Lower lobe of right lung (tissue), 2 donors: ENCODE results near the gene TRPM6. TPM values are rescaled to one million over a fixed set of nuclear protein-coding genes. Genes with fewer than 3 reads are reported as not detected.

Experiments
- ATAC-seq, 2 donors: fragments of 200-7000 bp; cut with Tn5 transposase; one replicate each; pipeline ENCODE4 v1.9.1; 2020 to 2022; ENCODE audit warnings: mild to moderate bottlenecking in 2 of 2, moderate library complexity in 2 of 2
- DNase-seq: peaks from one replicate; pipeline ENCODE4 v3.0.0-alpha.2; 2020
- H3K27ac ChIP-seq: fragments of 200-600 bp; one replicate; pipeline ENCODE4 v1.8.0; 2022
- H3K27me3 ChIP-seq: fragments of 200-600 bp; one replicate; pipeline ENCODE4 v1.8.0; 2022; ENCODE audit warnings: low read depth
- H3K36me3 ChIP-seq: fragments of 200-600 bp; one replicate; pipeline ENCODE4 v1.8.0; 2022; ENCODE audit warnings: mild to moderate bottlenecking
- H3K4me1 ChIP-seq: fragments of 200-600 bp; one replicate; pipeline ENCODE4 v1.8.0; 2022
- H3K4me3 ChIP-seq: fragments of 200-600 bp; one replicate; pipeline ENCODE4 v1.8.0; 2022; ENCODE audit warnings: mild to moderate bottlenecking
- H3K9me3 ChIP-seq: fragments of 200-600 bp; one replicate; pipeline ENCODE4 v1.8.0; 2022
- CTCF ChIP-seq: fragments of 200-600 bp; IDR thresholded peaks from one replicate; pipeline ENCODE4 v1.8.0; 2022; ENCODE audit warnings: antibody characterized with exemption, mild to moderate bottlenecking
- intact Hi-C: fragments of 100-400 bp; cut with DNase I; formaldehyde crosslinking; loops from one replicate; pipeline ENCODE4 v1.11.0; 2022
- total RNA-seq: library from RNA; stranded (reverse); fragmentation: NEBNext Ultra II Directional; extraction: Animal tissue kit (Norgen Biotek cat#: 25700); gene quantifications from one replicate; pipeline ENCODE4 v1.2.1, GENCODE V29; 2021
- donor health status: DM: no; HTN: yes; CAD: no; lungs with severe emphysema.

The TRPM6 gene
- total RNA-seq, 1 donor from 2014 or later: 0.44 TPM

- H3K4me1 ChIP-seq: no peaks in the 10 kb centered on the region
- DNase-seq (no peak), ATAC-seq (no peak)
- no peak overlapping the region for H3K27ac ChIP-seq
- intact Hi-C loops: no loop called here
- no peaks in the 10 kb centered on the region for H3K36me3 ChIP-seq
- H3K9me3 ChIP-seq: no peaks in the 10 kb centered on the region
- no peak for TF ChIP-seq CTCF
- H3K27me3 ChIP-seq: no peaks in the 10 kb centered on the region
- H3K4me3 ChIP-seq: no peak overlapping the region
Observed at GRCh38 chr9:74803376-74804017, 84.2 kb downstream of the TRPM6 start.

GRCh38 chr9:74800226-74800625 lies 87.5 kb downstream of the TRPM6 start:
- Histone ChIP-seq H3K4me1 (no peaks in the 10 kb centered on the region), H3K4me3 (no peak overlapping the region), H3K9me3 (no peaks in the 10 kb centered on the region), H3K36me3 (no peaks in the 10 kb centered on the region), H3K27me3 (no peaks in the 10 kb centered on the region), H3K27ac (no peak overlapping the region)
- intact Hi-C loops: no loop called here
- DNase-seq (no peak), ATAC-seq (no peak)
- TF ChIP-seq CTCF: no peak

GRCh38 chr9:74795803-74796202 lies 91.9 kb downstream of the TRPM6 start:
- H3K4me1 ChIP-seq: no peaks in the 10 kb centered on the region
- H3K27me3 ChIP-seq: no peaks in the 10 kb centered on the region
- DNase-seq (no peak), ATAC-seq (no peak)
- H3K27ac ChIP-seq: no peak overlapping the region
- no peaks in the 10 kb centered on the region for H3K9me3 ChIP-seq
- intact Hi-C loops: no loop called here
- H3K4me3 ChIP-seq: no peak overlapping the region
- no peak for TF ChIP-seq CTCF
- H3K36me3 ChIP-seq: no peaks in the 10 kb centered on the region

- Histone ChIP-seq H3K27ac (no peak overlapping the region), H3K4me3 (no peak overlapping the region), H3K36me3 (no peaks in the 10 kb centered on the region), H3K9me3 (no peaks in the 10 kb centered on the region), H3K4me1 (no peaks in the 10 kb centered on the region), H3K27me3 (no peaks in the 10 kb centered on the region)
- intact Hi-C loops: no loop called here
- no peak for TF ChIP-seq CTCF
- no peak for ATAC-seq
- no peak for DNase-seq
Observed at GRCh38 chr9:74795081-74795480, 92.6 kb downstream of the TRPM6 start.

- no peaks in the 10 kb centered on the region for H3K27me3 ChIP-seq
- no peak for TF ChIP-seq CTCF
- DNase-seq (no peak), ATAC-seq (no peak)
- no peak overlapping the region for H3K4me3 ChIP-seq
- H3K27ac ChIP-seq: no peak overlapping the region
- no peaks in the 10 kb centered on the region for H3K4me1 ChIP-seq
- no peaks in the 10 kb centered on the region for H3K36me3 ChIP-seq
- H3K9me3 ChIP-seq: no peaks in the 10 kb centered on the region
- intact Hi-C loops: no loop called here
Observed at GRCh38 chr9:74784506-74784905, 103.2 kb downstream of the TRPM6 start.

- H3K4me3 ChIP-seq: no peak overlapping the region
- no peak for TF ChIP-seq CTCF
- H3K27ac ChIP-seq: no peak overlapping the region
- intact Hi-C loops: no loop called here
- no peaks in the 10 kb centered on the region for H3K27me3 ChIP-seq
- ATAC-seq: no peak
- H3K4me1 ChIP-seq: no peaks in the 10 kb centered on the region
- DNase-seq: no peak
- H3K36me3 ChIP-seq: no peaks in the 10 kb centered on the region
- H3K9me3 ChIP-seq: no peaks in the 10 kb centered on the region
Observed at GRCh38 chr9:74783408-74783807, 104.3 kb downstream of the TRPM6 start.
